H9 (cell line): ENCODE results near the gene NHSL1. TPM values are rescaled to one million over a fixed set of nuclear protein-coding genes. Genes with fewer than 3 reads are reported as not detected.

Experiments
- DNase-seq: peaks from one replicate; pipeline ENCODE4 v3.0.0-alpha.2; 2017
- H2AFZ ChIP-seq: one replicate; pipeline ENCODE4 v1.6.1; 2013; ENCODE audit warnings: mild to moderate bottlenecking, low read length, control low read depth, moderate library complexity
- H2AK5ac ChIP-seq: 2 replicates; pipeline ENCODE4 v1.6.1; 2013; ENCODE audit warnings: low read length, control low read depth, mixed read lengths; ENCODE audit not compliant: insufficient read length
- H2BK120ac ChIP-seq: one replicate; pipeline ENCODE4 v1.6.1; 2013; ENCODE audit warnings: low read depth, mild to moderate bottlenecking, low read length, control low read depth, inconsistent platforms; ENCODE audit not compliant: poor library complexity, severe bottlenecking
- H2BK12ac ChIP-seq: 2 replicates; pipeline ENCODE4 v1.6.1; 2013; ENCODE audit warnings: low read length, control low read depth, mixed read lengths, low read depth; ENCODE audit not compliant: insufficient read length
- H2BK15ac ChIP-seq: 2 replicates; pipeline ENCODE4 v1.6.1; 2013; ENCODE audit warnings: low read depth, low read length, control low read depth
- H2BK20ac ChIP-seq: one replicate; pipeline ENCODE4 v1.6.1; 2013; ENCODE audit warnings: low read depth, mild to moderate bottlenecking, low read length, control low read depth, inconsistent platforms; ENCODE audit not compliant: poor library complexity, severe bottlenecking
- H2BK5ac ChIP-seq: 2 replicates; pipeline ENCODE4 v1.6.1; 2013; ENCODE audit warnings: low read length, control low read depth, mixed read lengths; ENCODE audit not compliant: insufficient read length
- H3K14ac ChIP-seq: 2 replicates; pipeline ENCODE4 v1.6.1; 2013; ENCODE audit warnings: low read length, control low read depth; ENCODE audit not compliant: insufficient read depth
- H3K18ac ChIP-seq: 2 replicates; pipeline ENCODE4 v1.6.1; 2013; ENCODE audit warnings: low read depth, mild to moderate bottlenecking, mixed read lengths, low read length, control low read depth; ENCODE audit not compliant: insufficient read length
- H3K23ac ChIP-seq: 2 replicates; pipeline ENCODE4 v1.6.1; 2013; ENCODE audit warnings: low read length, control low read depth, mixed read lengths, low read depth; ENCODE audit not compliant: insufficient read length
- H3K23me2 ChIP-seq: 2 replicates; pipeline ENCODE4 v1.6.1; 2013; ENCODE audit warnings: low read depth, mild to moderate bottlenecking, mixed read lengths, low read length, control low read depth; ENCODE audit not compliant: insufficient read length, poor library complexity, severe bottlenecking
- H3K27ac ChIP-seq: 2 replicates; pipeline ENCODE4 v1.5.1; 2013; ENCODE audit warnings: low read length, control low read depth, mixed read lengths, low read depth; ENCODE audit not compliant: insufficient read length
- H3K27me3 ChIP-seq: 2 replicates; pipeline ENCODE4 v1.6.1; 2013; ENCODE audit warnings: low read length, control low read depth, inconsistent platforms; ENCODE audit not compliant: insufficient read depth
- H3K4ac ChIP-seq: 2 replicates; pipeline ENCODE4 v1.6.1; 2013; ENCODE audit warnings: low read depth, mild to moderate bottlenecking, control low read depth, inconsistent platforms, low read length, moderate library complexity
- H3K4me1 ChIP-seq: 2 replicates; pipeline ENCODE4 v1.6.1; 2013; ENCODE audit warnings: low read length, control low read depth, inconsistent platforms; ENCODE audit not compliant: insufficient read depth
- H3K4me2 ChIP-seq: 2 replicates; pipeline ENCODE4 v1.6.1; 2013; ENCODE audit warnings: low read length, control low read depth, mixed read lengths; ENCODE audit not compliant: insufficient read length, insufficient read depth
- H3K56ac ChIP-seq: 2 replicates; pipeline ENCODE4 v1.6.1; 2013; ENCODE audit warnings: low read depth, mild to moderate bottlenecking, mixed read lengths, low read length, control low read depth; ENCODE audit not compliant: insufficient read length
- H3K79me1 ChIP-seq: 2 replicates; pipeline ENCODE4 v1.6.1; 2013; ENCODE audit warnings: low read depth, mild to moderate bottlenecking, moderate library complexity, low read length, control low read depth, inconsistent platforms; ENCODE audit not compliant: insufficient read depth, poor library complexity, severe bottlenecking
- H3K79me2 ChIP-seq: 2 replicates; pipeline ENCODE4 v1.6.1; 2013; ENCODE audit warnings: low read length, control low read depth, inconsistent platforms; ENCODE audit not compliant: insufficient read depth
- H3K9ac ChIP-seq: 2 replicates; pipeline ENCODE4 v1.6.1; 2013; ENCODE audit warnings: low read length, control low read depth, mixed read lengths; ENCODE audit not compliant: insufficient read length; ENCODE audit errors: extremely low read depth
- H3K9me3 ChIP-seq: one replicate; pipeline ENCODE4 v1.6.1; 2013; ENCODE audit warnings: low read depth, low read length, inconsistent platforms; ENCODE audit not compliant: control insufficient read depth
- H3T11ph ChIP-seq: one replicate; pipeline ENCODE4 v1.6.1; 2013; ENCODE audit warnings: mild to moderate bottlenecking, low read length, control low read depth, inconsistent platforms
- H4K20me1 ChIP-seq: one replicate; pipeline ENCODE4 v1.6.1; 2013; ENCODE audit not compliant: control insufficient read depth, insufficient read length, insufficient read depth
- H4K5ac ChIP-seq: 2 replicates; pipeline ENCODE4 v1.6.1; 2013; ENCODE audit warnings: low read depth, mild to moderate bottlenecking, mixed read lengths, low read length, control low read depth; ENCODE audit not compliant: insufficient read length
- H4K8ac ChIP-seq: replicated peaks from 2 replicates; pipeline ENCODE4 v1.6.1; 2013; ENCODE audit warnings: low read length, control low read depth, mixed read lengths, low read depth; ENCODE audit not compliant: insufficient read length
- H4K91ac ChIP-seq: 2 replicates; pipeline ENCODE4 v1.6.1; 2013; ENCODE audit warnings: low read depth, mild to moderate bottlenecking, moderate library complexity, mixed read lengths, low read length, control low read depth; ENCODE audit not compliant: insufficient read length
- H3K27ac Mint-ChIP-seq, 3 experiments: 2 replicates in 2 of 3; 3 replicates in 1 of 3; pipeline ENCODE4 v1.8.0; 2020 to 2021; ENCODE audit warnings: mixed read lengths in 3 of 3, mild to moderate bottlenecking in 1 of 3, moderate library complexity in 1 of 3
- H3K27me3 Mint-ChIP-seq: 2 replicates; pipeline ENCODE4 v1.8.0; 2021; ENCODE audit warnings: low read depth, mild to moderate bottlenecking, moderate library complexity, mixed read lengths
- H3K36me3 Mint-ChIP-seq, 3 experiments: 2 replicates in 2 of 3; 3 replicates in 1 of 3; pipeline ENCODE4 v1.8.0; 2020 to 2021; ENCODE audit warnings: low read depth in 3 of 3, mixed read lengths in 3 of 3; ENCODE audit not compliant: insufficient read depth in 1 of 3
- H3K4me1 Mint-ChIP-seq, 2 experiments: 2 replicates each; pipeline ENCODE4 v1.8.0; 2020; ENCODE audit warnings: mixed read lengths in 2 of 2
- H3K4me3 Mint-ChIP-seq, 2 experiments: 2 replicates in 1 of 2; 3 replicates in 1 of 2; pipeline ENCODE4 v1.8.0; 2020 to 2021; ENCODE audit warnings: mild to moderate bottlenecking in 2 of 2, mixed read lengths in 2 of 2, moderate library complexity in 1 of 2
- H3K9me3 Mint-ChIP-seq, 2 experiments: 2 replicates in 1 of 2; 3 replicates in 1 of 2; pipeline ENCODE4 v1.8.0; 2020; ENCODE audit warnings: mild to moderate bottlenecking in 2 of 2, mixed read lengths in 2 of 2, moderate library complexity in 1 of 2
- CTCF ChIP-seq: fragments of 200-600 bp; sonication (generic); conservative IDR thresholded peaks from 3 replicates; pipeline ENCODE4 v1.8.0; 2021; ENCODE audit warnings: antibody characterized with exemption, mild to moderate bottlenecking
- WGBS: extraction: QIAGEN DNeasy Blood & Tissue Kit; methylation state at CpG from one replicate; pipeline ENCODE4 v1.1.7; 2013; ENCODE audit warnings: missing lambda C conversion rate, low lambda C conversion rate, mixed read lengths; ENCODE audit not compliant: insufficient read length; ENCODE audit errors: extremely low coverage; 5-methylcytosine and 5-hydroxymethylcytosine counted together
- total RNA-seq: library from RNA; stranded (reverse); gene quantifications from 2 replicates; pipeline ENCODE4 v1.2.1, GENCODE V29; 2021

The NHSL1 gene
- total RNA-seq, 1 experiment from 2014 or later = 28.7 TPM

GRCh38 chr6:138498629-138499302 is 528 bp downstream of the NHSL1 start:
- H3K9me3 Mint-ChIP-seq = no peaks in the 10 kb centered on the region
- Histone ChIP-seq H4K8ac (no peak overlapping the region), H3K4me2 (peak overlapping the region; percentile 40), H3K27ac (no peak overlapping the region), H3K14ac (no peak overlapping the region), H3K27me3 (no peaks in the 10 kb centered on the region), H2AK5ac (no peak overlapping the region), H3K23ac (no peak overlapping the region), H3T11ph (no peak overlapping the region), H3K18ac (no peak overlapping the region), H3K9ac (no peak overlapping the region), H2BK120ac (peak overlapping the region; percentile 38), H2BK12ac (no peak overlapping the region), H4K91ac (no peak overlapping the region), H3K79me1 (no peaks in the 10 kb centered on the region), H2BK5ac (no peak overlapping the region), H3K4me1 (peaks cover 17% of the 10 kb centered on the region), H2AFZ (no peak overlapping the region), H2BK15ac (no peak overlapping the region), H3K56ac (no peak overlapping the region), H3K4ac (no peak overlapping the region; the same call in 1 of the 2 replicates), H4K20me1 (no peaks in the 10 kb centered on the region), H2BK20ac (peak overlapping the region; percentile 93), H3K79me2 (no peaks in the 10 kb centered on the region; the same call in 1 of the 2 replicates), H4K5ac (no peak overlapping the region), H3K9me3 (no peaks in the 10 kb centered on the region), H3K23me2 (no peaks in the 10 kb centered on the region)
- no peak for DNase-seq
- no CpG with 5 or more reads among the region's 3 CpGs for WGBS
- H3K4me1 Mint-ChIP-seq = peaks cover 62 to 64% of the 10 kb centered on the region in 2 experiments
- peak overlapping the region; percentile 42 to 68 for H3K4me3 Mint-ChIP-seq
- H3K27ac Mint-ChIP-seq = peak overlapping the region in 2 of 3 experiments; percentile 45 to 46; a peak in 4 of 7 replicates
- H3K27me3 Mint-ChIP-seq = no peaks in the 10 kb centered on the region
- no peak for TF ChIP-seq CTCF
- H3K36me3 Mint-ChIP-seq = peaks cover 0 to 7% (median 3%) of the 10 kb centered on the region in 3 experiments; a peak in 3 of 7 replicates
